ENCODE data around the gene SNRPB.
"Not testable (repeated sequence)": the region's sequence is repeated elsewhere in the genome, so short reads cannot be mapped to it uniquely, and the experiment has no call there.

SNRPB gene

DNA sequence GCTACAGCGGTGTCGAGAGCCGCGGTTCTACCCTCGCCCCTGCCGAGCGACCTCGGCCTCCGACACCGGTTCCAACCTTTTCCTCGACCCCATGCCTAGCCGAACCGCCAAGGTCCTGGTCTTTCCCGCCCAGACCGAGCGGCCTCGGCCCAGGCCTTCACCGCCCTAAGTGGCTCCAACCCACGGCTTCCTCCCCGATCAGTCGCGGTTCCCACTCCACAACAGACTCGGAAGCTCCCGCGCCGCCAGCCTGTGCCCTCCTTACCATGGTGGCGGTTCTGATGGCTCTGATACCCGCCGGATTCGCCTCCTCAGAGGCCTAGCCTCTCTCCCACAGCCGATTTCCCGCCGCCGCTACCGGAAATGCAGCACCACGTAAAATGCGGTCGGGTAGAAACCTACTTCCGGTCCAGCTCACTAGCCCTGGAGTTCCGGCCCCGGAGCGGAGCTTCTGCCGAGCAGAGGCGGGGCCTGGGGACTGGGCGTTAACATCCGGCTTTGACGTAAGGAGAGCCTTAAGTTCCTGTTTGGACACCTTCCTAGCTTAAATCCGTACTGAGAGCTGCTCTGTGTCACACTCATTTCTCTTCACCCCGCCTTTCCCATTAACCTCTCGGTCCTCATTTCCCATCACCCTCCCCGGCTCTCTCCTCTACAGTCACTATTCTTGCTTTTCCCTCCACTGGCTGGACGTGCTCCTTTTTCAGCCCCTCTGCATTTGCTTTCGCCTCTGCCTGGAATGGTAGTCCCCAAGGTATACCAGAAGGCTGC, at the start of gene SNRPB:
TSS of gene SNRPB (minus strand) at position 367 of the 771 bp plus-strand sequence. CDS start at position 268, 99 bp downstream.
- DNase-seq (ENCODE audit: low read depth in 2 of 2) = peak; percentile 88 to 93

DNA sequence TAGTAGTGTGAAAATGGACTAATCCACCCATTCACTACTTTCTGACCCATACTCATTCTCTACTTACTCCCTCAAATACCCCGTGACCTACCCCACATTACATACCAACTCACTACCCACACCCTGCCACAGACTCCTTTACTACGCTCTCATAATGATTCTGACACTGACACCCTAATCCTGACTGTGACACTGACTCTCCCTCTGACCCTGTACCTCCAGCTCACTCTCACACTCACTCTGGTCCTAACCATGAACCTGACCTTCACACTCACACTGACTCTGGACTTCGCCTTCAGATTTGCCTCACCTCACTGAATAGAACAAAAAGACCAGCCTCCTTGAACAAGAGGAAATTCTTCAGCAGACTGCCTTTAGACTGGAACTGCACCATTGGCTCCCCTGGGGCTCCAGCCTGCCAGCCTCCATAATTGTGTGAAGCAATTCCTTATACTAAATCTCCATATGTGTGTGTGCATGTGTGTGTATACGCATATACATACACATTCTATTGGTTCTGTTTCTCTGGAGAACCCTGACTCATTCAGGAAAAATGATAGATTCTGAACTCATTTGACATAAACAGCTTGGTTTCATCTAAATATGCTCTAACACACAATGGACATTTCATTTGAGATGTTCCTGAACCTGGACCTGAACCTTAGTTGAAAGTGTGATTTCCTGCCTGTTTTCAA, 48.7 kb upstream of the SNRPB start:
- DNase-seq (ENCODE audit: low read depth in 2 of 2) = no peak

DNA sequence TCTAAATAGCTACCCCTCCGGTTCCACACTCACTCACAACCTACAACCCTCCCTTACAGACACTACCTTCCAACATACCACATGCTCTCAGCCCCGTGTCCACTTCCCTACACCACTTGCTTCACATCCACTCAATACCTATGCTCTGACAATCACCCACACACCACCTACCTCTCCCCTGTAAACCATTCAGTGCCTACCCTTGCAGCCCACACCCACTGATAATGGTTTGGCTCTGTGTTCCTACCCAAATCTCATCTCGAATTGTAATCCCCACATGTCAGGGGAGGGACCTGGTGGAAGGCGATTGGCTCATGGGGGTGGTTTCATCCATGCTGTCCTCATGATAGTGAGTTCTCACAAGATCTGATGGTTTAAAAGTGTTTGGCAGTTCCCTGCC, 48.0 kb upstream of the SNRPB start:
- no peak for DNase-seq (ENCODE audit: low read depth in 2 of 2)

DNA sequence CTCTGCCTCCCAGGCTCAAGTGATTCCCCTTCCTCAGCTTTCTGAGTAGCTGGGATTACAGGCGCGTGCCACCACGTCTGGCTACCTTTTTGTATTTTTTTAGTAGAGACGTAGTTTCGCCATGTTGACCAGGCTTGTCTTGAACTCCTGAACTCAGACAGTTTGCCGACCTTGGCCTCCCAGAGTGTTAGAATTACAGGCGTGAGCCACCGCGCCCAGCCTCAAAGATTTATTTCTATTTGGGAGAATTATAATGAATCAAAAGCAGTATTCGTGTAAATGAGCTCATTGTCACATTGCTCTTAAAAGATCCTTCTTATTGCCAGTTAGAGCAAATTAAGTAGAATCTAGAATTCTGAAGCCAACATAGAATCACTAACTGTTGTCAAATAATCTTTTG, 47.5 kb upstream of the SNRPB start:
- no peak for DNase-seq (ENCODE audit: low read depth in 2 of 2)

DNA sequence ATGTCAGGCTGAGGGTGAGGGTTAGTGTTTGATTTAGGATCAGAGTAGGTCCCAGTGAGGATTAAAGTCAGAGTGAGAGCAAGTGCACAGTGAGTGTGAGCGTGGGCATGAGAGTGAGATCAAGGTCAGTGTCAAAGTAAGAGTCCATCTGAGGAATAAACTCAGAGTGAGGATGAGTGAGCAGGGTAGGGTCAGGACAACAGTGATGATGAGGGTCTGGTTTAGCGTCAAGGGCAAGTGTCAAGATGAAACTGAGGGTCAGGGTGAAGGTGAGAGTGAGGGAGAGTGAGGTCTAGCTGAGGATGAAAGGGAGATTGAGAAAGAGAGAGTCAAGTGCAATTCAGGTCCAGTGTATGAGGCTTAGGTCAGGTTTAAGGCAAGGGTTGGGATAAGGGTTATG, 45.8 kb upstream of the SNRPB start:
- no peak for DNase-seq (ENCODE audit: low read depth in 2 of 2)

DNA sequence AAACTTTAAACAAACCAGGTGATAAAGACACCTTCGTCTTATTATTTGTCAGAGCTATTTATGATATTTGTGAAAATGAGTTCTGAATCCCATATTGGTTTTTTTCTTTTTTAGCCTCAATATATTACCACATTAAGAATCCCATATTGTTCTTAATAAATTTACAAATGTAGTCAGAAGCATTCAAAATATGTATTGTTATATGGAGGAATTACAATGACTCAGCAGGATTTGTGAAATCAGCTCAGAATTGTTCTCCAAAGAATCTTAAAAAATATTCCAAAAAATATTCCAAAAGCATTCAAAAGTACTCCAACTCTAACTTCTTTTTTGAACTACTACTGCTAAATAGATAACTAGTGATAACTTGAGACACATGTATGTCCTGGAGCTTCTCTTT, 44.6 kb upstream of the SNRPB start:
- no peak for DNase-seq (ENCODE audit: low read depth in 2 of 2)

DNA sequence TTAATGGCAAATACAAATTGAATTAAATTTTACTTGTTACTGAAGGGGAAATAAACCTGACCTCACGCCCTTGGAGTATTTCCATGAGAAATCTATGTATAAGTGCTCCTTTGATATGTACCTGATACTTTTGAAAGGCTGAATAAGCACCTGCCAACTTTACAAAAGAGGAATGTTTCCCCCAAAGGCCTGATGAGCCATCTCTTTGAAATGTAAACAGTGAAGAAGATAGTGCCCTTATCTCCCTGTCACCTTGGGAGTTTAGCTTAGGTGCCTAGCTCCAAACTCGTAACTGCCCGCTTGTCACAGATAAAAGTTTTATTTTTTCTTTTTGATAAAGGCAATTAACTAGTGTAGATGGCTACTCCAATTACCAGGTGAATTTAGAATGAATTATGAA, 39.2 kb upstream of the SNRPB start:
- DNase-seq (ENCODE audit: low read depth in 2 of 2) = no peak

DNA sequence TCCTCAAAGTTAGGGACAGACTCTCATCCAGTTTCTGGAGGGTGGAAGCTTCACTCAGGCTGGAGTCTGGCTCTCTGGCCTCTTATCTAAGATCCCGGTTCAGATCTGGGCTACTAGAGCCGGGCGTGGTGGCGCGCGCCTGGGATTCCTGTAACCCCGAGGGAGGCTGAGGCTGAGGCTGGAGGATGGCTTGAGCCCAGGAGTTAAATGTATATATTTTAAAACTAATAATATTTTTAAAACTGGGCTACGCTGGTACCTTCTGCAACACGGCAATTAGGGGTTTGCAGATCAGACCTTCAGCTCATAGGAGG, 38.8 kb upstream of the SNRPB start:
- no peak for DNase-seq (ENCODE audit: low read depth in 2 of 2)

DNA sequence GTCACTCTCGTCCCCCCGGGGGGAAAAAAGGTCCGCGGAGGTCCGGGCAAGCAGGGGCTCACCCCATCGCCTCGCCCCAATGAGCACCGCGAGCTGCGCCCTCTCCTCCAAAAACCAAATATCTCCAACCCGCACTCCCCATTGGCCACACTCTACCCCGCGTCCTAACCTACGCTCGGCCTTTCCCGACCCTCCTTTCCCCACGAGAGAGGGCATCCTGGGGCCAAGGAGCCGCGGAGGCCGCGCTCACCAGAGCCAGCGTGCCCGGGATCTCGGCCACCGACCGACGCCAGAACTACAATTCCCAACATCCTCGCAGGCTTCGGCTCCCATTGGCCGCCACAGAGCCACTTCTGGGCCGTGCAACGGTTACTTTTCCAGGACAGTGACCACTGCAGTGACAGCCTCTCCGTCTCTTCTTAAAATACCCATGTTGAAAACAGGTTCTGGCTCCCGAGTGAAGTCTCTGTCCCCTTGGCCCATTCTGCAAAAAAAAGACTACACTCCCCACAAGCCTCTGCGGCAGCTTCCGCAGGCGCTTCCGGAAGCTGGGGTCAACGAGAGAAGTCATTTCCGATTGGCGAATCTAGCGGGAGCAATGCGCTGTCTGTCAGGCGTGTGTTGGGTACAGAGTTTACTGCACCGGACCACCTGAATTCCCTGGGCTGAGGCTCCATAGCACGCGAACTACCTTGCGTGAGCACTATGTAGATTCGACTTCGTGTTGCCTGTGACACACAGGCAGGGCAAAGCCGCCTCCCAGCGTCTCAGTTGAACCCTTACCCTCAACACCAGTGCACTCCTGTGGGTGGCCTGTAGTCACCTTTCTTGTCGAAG, 38.3 kb upstream of the SNRPB start, which contains the start of gene ZNF343:
TSS of gene ZNF343 (minus strand) at position 285 of the 837 bp plus-strand sequence. CDS start 15,020 bp downstream, outside the sequence.
- DNase-seq (ENCODE audit: low read depth in 2 of 2) = peak; percentile 57 to 66

DNA sequence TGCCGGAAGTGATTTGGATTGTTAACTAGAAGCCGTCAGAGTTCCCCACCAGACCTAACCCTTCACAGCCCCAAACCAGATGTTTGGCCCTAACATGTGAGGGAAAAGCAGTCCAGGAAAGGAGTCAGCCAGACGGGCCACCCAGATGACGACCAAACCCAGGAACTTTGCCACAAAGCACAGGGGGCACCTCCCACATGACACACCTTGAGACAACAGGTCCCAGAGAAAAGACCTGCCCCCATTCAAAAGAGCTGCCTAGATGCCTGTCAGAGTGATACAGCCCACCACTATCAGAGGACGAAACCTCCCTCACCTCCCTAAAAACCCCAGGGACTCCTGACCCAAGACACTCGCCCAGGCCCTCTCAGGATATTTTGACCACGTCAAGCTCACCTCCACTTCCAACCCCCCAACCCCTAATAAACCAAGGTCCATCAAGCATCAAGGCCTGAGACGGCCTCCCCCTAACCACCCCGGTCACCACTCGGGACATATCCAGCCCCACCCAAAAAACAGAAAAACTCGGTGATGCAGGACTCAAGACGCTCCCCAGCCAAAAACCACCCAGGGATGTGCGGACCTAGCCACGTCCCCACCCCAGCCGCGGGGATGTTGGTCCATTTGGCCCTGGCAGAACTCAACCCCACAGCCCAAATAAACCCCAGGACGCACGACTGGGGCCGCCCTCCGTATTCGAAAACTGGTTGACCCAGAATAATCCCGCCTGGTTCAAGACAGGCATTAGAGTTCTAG, 37.5 kb upstream of the SNRPB start:
- no peak for DNase-seq (ENCODE audit: low read depth in 2 of 2)

DNA sequence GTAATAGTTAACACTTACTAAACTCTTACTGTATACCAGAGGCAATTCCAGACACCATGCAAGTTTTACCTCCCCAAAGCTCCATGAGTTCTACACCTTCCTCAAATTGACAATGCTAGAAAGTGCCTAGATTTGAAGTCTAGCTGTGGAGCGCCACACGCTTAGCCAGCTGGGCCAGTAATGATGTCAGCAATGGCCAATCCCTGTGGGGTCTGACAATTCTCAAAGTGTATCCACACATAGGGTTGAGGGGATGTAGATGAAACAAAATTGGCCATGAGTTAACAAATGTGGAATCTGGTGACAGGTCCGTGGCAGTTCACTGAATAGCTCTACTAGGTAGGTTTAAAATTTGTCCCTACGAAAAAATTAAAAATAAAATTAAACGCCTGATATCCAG, 36.9 kb upstream of the SNRPB start:
- DNase-seq (ENCODE audit: low read depth in 2 of 2) = no peak

DNA sequence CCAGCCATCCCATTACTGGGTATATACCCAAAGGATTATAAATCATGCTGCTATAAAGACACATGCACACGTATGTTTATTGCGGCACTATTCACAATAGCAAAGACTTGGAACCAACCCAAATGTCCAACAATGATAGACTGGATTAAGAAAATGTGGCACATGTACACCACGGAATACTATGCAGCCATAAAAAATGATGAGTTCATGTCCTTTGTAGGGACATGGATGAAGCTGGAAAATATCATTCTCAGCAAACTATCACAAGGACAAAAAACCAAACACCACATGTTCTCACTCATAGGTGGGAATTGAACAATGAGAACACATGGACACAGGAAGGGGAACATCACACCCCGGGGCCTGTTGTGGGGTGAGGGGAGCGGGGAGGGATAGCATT, 35.8 kb upstream of the SNRPB start:
- not testable (repeated sequence) for DNase-seq (ENCODE audit: low read depth in 2 of 2)

DNA sequence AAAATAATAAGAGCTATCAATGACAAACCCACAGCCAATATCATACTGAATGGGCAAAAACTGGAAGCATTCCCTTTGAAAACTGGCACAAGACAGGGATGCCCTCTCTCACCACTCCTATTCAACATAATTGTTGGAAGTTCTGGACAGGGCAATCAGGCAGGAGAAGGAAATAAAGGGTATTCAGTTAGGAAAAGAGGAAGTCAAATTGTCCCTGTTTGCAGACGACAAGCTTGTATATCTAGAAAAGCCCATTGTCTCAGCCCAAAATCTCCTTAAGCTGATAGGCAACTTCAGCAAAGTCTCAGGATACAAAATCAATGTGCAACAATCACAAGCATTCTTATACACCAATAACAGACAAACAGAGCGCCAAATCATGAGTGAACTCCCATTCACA, 34.2 kb upstream of the SNRPB start:
- DNase-seq (ENCODE audit: low read depth in 2 of 2) = not testable (repeated sequence)

DNA sequence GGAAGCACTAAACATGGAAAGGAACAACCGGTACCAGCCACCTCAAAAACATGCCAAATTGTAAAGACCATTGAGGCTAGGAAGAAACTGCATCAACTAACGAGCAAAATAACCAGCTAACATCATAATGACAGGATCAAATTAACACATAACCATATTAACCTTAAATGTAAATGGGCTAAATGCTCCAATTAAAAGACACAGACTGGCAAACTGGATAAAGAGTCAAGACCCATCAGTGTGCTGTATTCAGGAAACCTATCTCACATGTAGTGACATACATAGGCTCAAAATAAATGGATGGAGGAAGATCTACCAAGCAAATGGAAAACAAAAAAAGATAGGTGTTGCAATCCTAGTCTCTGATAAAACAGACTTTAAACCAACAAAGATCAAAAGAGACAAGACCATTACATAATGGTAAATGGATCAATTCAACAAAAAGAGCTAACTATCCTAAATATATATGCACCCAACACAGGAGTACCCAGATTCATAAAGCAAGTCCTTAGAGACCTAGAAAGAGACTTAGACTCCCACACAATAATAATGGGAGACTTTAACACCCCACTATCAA, 32.3 kb upstream of the SNRPB start:
- DNase-seq (ENCODE audit: low read depth in 2 of 2) = not testable (repeated sequence)

DNA sequence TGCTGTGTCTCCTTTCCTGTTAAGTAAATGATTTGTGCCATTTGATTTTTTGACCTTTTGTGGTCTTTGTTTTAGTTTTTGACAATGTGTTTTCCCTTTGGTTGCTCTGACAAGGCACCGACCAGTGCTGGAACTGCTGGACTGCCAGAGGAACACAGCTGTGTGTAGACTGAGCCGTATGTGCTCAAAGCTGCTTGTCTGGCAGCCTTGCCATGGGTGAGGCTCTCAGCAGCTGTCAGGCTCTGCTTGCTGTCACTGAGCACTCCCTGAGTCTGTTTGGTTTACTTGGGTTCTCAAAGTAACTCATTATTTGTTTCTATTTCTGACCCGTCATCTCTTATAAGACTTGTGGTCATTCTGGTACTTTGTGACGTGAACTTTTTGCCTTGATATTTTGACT, 15.1 kb upstream of the SNRPB start:
- DNase-seq (ENCODE audit: low read depth in 2 of 2) = no peak

DNA sequence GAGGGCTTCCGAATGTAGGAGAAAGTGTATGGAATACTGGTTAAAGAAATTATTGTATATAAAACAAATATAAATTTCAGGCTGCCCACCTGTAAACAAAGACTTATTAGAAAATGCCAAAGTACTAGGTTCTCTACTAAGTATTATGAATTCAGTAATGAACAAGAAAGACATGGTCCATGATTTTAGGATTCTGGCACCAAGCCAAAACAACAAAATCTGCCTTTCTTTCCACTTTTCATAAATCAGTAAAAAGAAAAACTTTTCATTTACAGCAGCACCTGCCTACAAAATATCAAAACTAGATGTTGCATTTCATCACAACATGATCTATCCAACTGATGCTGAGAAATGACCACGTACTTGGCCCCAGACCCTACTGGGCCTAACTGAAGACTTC, 14.5 kb upstream of the SNRPB start:
- DNase-seq (ENCODE audit: low read depth in 2 of 2) = no peak

DNA sequence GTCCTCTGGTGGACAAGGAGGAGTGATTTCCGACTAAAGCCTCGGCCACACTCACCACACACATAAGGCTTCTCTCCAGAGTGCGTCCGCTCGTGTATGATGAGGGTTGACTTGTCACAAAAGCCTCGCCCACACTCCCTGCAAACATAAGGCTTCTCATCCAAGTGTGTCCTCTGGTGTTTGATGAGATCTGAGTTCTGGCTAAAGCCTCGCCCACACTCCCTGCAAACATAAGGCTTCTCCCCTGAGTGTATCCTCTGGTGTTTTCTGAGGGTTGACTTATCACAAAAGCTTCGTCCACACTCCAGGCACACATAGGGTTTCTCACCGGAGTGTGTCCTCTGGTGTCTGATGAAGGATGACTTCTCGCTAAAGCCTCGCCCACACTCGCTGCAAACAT, 12.9 kb upstream of the SNRPB start:
- DNase-seq (ENCODE audit: low read depth in 2 of 2) = no peak

DNA sequence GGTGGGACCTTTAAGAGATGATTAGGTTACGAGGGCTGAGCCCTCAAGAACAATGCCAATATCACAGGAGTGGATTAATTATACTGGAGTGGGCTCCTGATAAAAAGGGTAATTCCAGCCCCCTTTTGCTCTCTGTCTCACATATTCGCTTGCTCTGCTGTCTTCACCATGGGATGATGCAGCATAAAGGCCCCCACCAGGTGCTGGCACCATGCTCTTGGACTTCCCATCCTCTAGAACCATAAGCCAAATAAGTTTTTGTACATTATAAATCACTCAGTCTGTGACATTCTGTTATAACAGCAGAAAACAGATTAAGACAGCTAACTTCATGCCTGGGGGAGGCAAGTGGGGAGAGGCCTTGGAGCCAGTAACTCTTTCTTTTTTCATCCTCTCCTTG, 9.8 kb upstream of the SNRPB start:
- no peak for DNase-seq (ENCODE audit: low read depth in 2 of 2)

DNA sequence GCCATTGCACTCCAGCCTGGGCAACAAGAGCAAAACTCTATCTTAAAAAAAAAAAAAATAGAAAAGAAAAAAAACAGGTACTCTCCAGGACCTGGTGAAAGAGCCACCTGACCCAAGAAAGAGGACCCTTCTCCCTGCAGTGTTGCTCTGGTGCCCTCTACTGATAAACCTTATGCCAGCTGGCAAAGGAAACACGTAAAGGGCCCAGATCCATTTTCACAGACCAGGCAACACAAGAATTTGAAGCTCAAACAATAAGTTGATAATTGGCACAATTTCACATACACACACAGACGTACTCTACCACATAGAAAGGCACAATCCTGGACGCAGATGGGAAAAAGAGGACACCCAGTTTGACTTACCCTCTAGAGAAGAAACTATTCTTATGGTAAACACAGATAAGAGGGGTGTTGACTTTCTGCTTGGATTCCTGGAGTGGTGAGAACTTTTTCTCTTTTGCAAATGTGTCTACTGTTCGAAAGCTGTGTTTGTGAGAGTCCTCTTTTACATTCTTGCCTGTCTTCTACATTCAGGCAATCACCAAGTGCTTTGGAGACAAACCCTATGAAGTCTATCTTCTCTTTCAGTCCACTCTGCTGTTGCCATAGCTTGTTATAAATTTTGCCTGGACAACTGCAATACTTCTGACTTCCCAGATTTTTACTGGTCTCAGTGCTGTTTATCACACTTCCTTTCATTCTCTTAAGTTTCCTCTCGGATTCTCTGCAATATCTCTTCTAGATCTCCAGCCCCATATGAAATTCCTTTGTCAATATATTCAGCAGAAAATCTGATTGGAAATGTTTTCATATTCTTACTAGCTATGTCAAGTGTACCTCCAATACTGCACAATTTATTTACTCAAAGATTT, 6.4 kb upstream of the SNRPB start:
- DNase-seq (ENCODE audit: low read depth in 2 of 2) = no peak
